ENCODE measurements around the gene KCNH2.

KCNH2 gene

GRCh38 chr7:150990416-150991186, 12.5 kb upstream of the KCNH2 start, which contains the start of gene NOS3:
Gene NOS3, plus strand, starts transcription at chr7:150991017. Its CDS starts 2,787 bp downstream, at chr7:150993804.
- Histone ChIP-seq H3F3A (ENCODE audit: insufficient read depth) (no peaks in the 10 kb centered on the region), H3K36me3 (ENCODE audit: low read length) (no peaks in the 10 kb centered on the region), H3K9me3 (ENCODE audit: insufficient read depth, low read length) (no peaks in the 10 kb centered on the region; the same call in 1 of the 2 replicates), H3K4me3 (ENCODE audit: insufficient read depth, low read length, poor library complexity, severe bottlenecking) (no peak within 1 kb of the TSS), H3K27ac (ENCODE audit: low read depth, low read length) (no peak within 1 kb of the TSS), H2AFZ (ENCODE audit: low read depth, low read length, severe bottlenecking) (no peak within 1 kb of the TSS), H3K4me2 (ENCODE audit: low read depth, low read length, poor library complexity, severe bottlenecking) (no peak within 1 kb of the TSS), H3K27me3 (ENCODE audit: low read length) (no peaks in the 10 kb centered on the region), H3K9me2 (replicated peaks; ENCODE audit: insufficient read depth, low read length) (no peaks in the 10 kb centered on the region), H3K79me2 (ENCODE audit: insufficient read depth, low read length) (no peaks in the 10 kb centered on the region), H3K9ac (ENCODE audit: low read length) (no peak within 1 kb of the TSS), H4K20me1 (ENCODE audit: low read depth, low read length) (no peaks in the 10 kb centered on the region)
- TF ChIP-seq, protein P1, sequence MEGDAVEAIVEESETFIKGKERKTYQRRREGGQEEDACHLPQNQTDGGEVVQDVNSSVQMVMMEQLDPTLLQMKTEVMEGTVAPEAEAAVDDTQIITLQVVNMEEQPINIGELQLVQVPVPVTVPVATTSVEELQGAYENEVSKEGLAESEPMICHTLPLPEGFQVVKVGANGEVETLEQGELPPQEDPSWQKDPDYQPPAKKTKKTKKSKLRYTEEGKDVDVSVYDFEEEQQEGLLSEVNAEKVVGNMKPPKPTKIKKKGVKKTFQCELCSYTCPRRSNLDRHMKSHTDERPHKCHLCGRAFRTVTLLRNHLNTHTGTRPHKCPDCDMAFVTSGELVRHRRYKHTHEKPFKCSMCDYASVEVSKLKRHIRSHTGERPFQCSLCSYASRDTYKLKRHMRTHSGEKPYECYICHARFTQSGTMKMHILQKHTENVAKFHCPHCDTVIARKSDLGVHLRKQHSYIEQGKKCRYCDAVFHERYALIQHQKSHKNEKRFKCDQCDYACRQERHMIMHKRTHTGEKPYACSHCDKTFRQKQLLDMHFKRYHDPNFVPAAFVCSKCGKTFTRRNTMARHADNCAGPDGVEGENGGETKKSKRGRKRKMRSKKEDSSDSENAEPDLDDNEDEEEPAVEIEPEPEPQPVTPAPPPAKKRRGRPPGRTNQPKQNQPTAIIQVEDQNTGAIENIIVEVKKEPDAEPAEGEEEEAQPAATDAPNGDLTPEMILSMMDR (IDR thresholded peaks at IDR 0.05; ENCODE audit: insufficient read depth, low read length, poor library complexity, severe bottlenecking), result no peak
- no peak for TF ChIP-seq EZH2phosphoT487 (conservative IDR thresholded peaks at IDR 0.05; ENCODE audit: low read length)

DNA sequence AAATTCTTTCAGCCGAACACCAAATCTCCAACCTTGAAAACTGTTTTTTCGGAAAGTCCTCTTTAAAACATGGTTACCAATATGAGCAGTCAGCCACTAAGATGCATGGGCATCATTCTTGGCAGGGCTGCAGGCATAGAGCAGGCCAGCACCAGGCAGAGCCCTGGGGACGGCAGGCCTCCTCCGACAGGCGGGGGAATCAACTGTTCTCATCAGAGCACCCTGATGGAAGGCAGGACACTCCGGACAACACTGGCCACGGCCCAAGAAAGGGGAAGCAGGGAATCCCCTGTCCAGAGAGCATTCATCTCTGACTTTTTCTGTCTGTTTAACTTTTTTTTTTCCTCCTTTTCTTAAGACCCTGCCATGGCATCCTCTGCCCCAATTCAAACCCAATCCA, 11.3 kb upstream of the KCNH2 start:
- Histone ChIP-seq H3K27ac (ENCODE audit: low read depth, low read length) (no peak overlapping the region), H3K79me2 (ENCODE audit: insufficient read depth, low read length) (no peaks in the 10 kb centered on the region), H3K27me3 (ENCODE audit: low read length) (no peaks in the 10 kb centered on the region), H3K4me2 (ENCODE audit: low read depth, low read length, poor library complexity, severe bottlenecking) (no peak overlapping the region), H3K9me3 (ENCODE audit: insufficient read depth, low read length) (no peaks in the 10 kb centered on the region; the same call in 1 of the 2 replicates), H3K36me3 (ENCODE audit: low read length) (no peaks in the 10 kb centered on the region), H3K4me3 (ENCODE audit: insufficient read depth, low read length, poor library complexity, severe bottlenecking) (no peak overlapping the region), H2AFZ (ENCODE audit: low read depth, low read length, severe bottlenecking) (no peak overlapping the region), H3F3A (ENCODE audit: insufficient read depth) (no peaks in the 10 kb centered on the region), H4K20me1 (ENCODE audit: low read depth, low read length) (no peaks in the 10 kb centered on the region), H3K9me2 (replicated peaks; ENCODE audit: insufficient read depth, low read length) (no peaks in the 10 kb centered on the region), H3K9ac (ENCODE audit: low read length) (no peak overlapping the region)
- no peak for TF ChIP-seq EZH2phosphoT487 (conservative IDR thresholded peaks at IDR 0.05; ENCODE audit: low read length)
- TF ChIP-seq, protein P1 (IDR thresholded peaks at IDR 0.05; ENCODE audit: insufficient read depth, low read length, poor library complexity, severe bottlenecking), result no peak

DNA sequence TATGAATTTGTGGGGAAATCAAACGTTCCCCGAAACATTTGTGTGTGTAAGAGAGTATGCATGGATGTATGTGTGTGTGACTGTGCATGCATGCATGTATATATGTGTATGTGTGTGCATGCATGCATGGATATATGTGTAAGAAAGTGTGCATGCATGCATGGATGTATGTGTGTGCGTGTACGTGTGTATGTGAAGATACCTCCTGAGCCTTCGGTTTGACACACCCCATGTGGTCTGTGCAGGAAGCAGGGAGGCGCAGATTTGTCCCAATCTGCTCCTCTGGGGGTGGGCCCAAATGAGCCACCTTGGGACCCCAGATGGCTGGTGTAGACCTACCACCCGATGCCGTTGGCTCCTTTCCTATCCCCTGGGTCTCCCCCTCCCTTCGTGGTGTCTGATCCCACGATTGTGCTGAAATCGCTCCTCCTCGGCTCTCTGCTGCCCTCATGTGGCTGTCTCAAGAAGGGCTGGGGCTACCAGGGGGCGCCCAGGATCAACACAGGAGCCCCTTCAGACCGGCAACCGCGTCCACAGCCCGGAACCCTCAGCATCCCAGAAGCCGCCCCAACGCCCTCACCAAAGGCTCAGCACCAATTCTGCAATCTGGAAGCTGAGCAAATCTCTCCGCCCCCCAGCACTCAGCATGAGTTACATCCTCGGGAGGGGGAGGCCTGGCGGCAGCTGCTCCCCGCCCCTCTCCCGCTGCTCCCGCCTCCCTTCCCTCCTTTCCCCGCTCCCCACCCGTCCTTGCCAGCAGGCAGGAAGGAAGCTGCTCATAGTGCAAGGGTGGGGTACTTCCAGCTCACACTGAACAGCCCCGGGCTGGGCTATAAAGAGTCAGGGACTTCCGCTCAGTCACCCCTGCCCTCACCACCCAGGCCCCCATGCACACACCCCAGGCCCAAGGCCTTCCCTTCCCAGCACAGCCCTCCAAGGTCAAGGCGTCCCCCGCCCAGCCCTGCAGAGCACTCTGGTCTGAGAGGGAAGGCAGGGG, 10.4 kb upstream of the KCNH2 start:
- TF ChIP-seq, protein P1 (IDR thresholded peaks at IDR 0.05; ENCODE audit: insufficient read depth, low read length, poor library complexity, severe bottlenecking), result peak; percentile 63
- no peak for TF ChIP-seq EZH2phosphoT487 (conservative IDR thresholded peaks at IDR 0.05; ENCODE audit: low read length)
- Histone ChIP-seq H3F3A (ENCODE audit: insufficient read depth) (no peaks in the 10 kb centered on the region), H3K4me2 (ENCODE audit: low read depth, low read length, poor library complexity, severe bottlenecking) (no peak overlapping the region), H3K9ac (ENCODE audit: low read length) (no peak overlapping the region), H3K27me3 (ENCODE audit: low read length) (no peaks in the 10 kb centered on the region), H3K9me3 (ENCODE audit: insufficient read depth, low read length) (no peaks in the 10 kb centered on the region; the same call in 1 of the 2 replicates), H3K4me3 (ENCODE audit: insufficient read depth, low read length, poor library complexity, severe bottlenecking) (no peak overlapping the region), H3K9me2 (replicated peaks; ENCODE audit: insufficient read depth, low read length) (no peaks in the 10 kb centered on the region), H3K36me3 (ENCODE audit: low read length) (no peaks in the 10 kb centered on the region), H2AFZ (ENCODE audit: low read depth, low read length, severe bottlenecking) (no peak overlapping the region), H3K27ac (ENCODE audit: low read depth, low read length) (no peak overlapping the region), H4K20me1 (ENCODE audit: low read depth, low read length) (no peaks in the 10 kb centered on the region), H3K79me2 (ENCODE audit: insufficient read depth, low read length) (no peaks in the 10 kb centered on the region)

Data from SU-DHL-6 (cell line).